RWPE1 (cell line): Measurements from ENCODE around the gene GNAZ.

ENCODE experiments used
- CTCF ChIA-PET: fragments of 350-600 bp; sonication (Branson Sonifier 250); formaldehyde crosslinking; extraction: SDS; loops from one replicate; lab custom pipeline; 2021; lab: Yijun Ruan, JAX
- POLR2A ChIA-PET: fragments of 400-600 bp; formaldehyde crosslinking; extraction: SDS; loops from one replicate; lab custom pipeline; 2020; ENCODE audit warnings: antibody characterized with exemption; ENCODE audit not compliant: low non-redundant PET; lab: Yijun Ruan, JAX
- DNase-seq: peaks from one replicate; pipeline ENCODE4 v3.0.0; 2012; ENCODE audit warnings: low spot score
- H3K27ac ChIP-seq: fragments of 450-650 bp; 2 replicates; pipeline ENCODE4 v1.5.1; 2017
- CTCF ChIP-seq: fragments of 450-650 bp; conservative IDR thresholded peaks from 2 replicates; pipeline ENCODE4 v1.5.1; 2017; ENCODE audit warnings: low read depth, mild to moderate bottlenecking

GNAZ gene

GRCh38 chr22:23061471-23062280, 8.6 kb upstream of the GNAZ start:
- POLR2A ChIA-PET = no interaction called here
- no peak overlapping the region for H3K27ac ChIP-seq
- no peak for TF ChIP-seq CTCF
- CTCF ChIA-PET = no interaction called here
- no peak for DNase-seq

DNA sequence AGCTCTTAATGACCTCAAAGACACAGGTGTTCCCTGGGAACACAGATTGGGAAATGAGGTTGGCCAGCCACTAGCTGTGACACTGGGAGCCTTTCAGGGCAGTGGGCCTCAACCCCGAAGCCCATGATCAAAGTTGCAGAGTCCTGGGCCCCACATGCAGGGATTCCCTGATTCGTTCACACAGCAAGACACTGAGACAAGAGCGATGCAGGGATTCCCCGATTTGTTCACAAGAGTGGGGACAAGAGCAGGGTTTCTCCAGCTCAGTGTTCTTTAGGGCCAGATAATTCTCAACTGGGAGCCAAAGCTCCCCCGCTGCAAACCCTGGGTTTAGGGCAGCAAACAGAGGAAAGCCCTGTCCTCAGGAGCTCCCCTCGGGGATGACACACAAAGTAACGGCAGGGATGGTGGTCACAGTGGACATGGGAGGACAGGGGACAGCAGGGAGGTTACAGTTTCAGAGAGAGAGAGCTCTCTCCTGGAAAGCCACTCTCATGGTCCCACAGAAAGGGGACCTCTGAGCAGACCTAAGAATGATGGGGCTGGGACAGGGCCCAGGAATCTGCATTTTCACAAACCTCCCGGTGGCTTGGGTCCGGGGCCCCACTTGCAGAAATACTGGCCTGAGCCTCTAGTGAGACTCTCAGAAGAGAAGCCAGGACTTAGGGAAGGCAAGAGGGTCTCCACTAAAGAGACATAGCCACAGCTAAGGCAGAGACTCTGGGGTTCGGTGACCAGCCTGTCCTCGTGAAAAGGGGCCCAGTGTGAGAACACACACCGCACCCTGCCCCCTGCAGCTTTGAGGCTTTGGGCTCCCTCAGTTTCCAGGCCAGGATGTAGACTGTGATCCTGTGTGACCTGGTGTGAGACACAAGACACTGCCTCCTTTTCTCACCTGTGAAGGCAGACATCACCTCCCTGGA, 7.4 kb upstream of the GNAZ start:
- POLR2A ChIA-PET = no interaction called here
- no peak for DNase-seq
- no peak for TF ChIP-seq CTCF
- H3K27ac ChIP-seq = no peak overlapping the region
- CTCF ChIA-PET = no interaction called here

GRCh38 chr22:23063539-23064380, 6.6 kb upstream of the GNAZ start:
- no peak for DNase-seq
- ChIA-PET POLR2A (no interaction called here), CTCF (interaction anchor here (0.7 kb wide), 1 partner anchor 217 kb away, joined by 3 read pairs; no protein-coding TSS in a partner anchor)
- TF ChIP-seq CTCF = no peak
- no peak overlapping the region for H3K27ac ChIP-seq

DNA sequence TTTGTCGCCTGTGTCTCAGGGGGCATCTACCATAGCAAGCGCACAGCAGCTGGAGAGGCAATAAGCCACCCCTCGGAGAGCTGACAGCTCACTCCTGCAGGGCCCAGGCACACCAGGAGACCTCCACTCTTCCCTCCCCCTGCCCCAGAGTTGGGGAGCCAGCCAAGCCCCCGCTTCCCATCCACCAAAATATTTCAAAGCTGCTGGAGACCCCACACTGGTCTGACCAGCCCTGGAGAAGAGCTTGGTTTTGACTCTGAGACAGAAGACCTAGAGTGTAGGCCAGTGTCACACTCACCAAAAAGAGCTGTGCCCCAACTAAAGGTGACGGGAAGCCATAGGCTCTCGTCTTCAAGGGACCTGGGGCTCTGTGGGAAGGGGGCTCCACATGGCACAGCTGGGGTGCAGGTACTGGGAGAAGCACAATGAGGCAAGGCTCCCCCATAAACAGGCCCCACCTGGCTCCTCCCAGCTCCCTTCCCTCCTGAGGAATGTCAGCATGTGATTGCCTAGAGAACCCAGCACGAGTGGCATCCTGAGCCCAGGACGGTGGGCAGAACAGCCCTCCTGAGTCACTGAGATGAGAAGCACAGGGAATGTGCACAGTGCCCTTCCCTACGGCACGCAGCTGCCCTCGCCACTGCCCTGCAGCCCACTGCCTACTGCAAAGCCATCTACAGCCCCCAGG, 5.8 kb upstream of the GNAZ start:
- CTCF ChIA-PET = interaction anchor here (0.7 kb wide), 1 partner anchor 218 kb away, joined by 3 read pairs; no protein-coding TSS in a partner anchor
- POLR2A ChIA-PET = no interaction called here
- no peak overlapping the region for H3K27ac ChIP-seq
- DNase-seq = no peak
- no peak for TF ChIP-seq CTCF

GRCh38 chr22:23065069-23065451, 5.3 kb upstream of the GNAZ start:
- no peak overlapping the region for H3K27ac ChIP-seq
- ChIA-PET CTCF (no interaction called here), POLR2A (no interaction called here)
- DNase-seq = no peak
- TF ChIP-seq CTCF = no peak
